HL-60 (cell line): ENCODE measurements around the gene RAI1.

Source experiments
- DNase-seq, 2 experiments: peaks; one replicate each; pipeline ENCODE4 v3.0.0-alpha.2; 2010 to 2020; ENCODE audit warnings: low read depth in 1 of 2, low spot score in 1 of 2
- H3K27ac ChIP-seq: fragments of 250-450 bp; sonication (Bioruptor Pico); replicated peaks from 2 replicates; pipeline ENCODE4 v1.5.1; 2020; ENCODE audit warnings: mild to moderate bottlenecking, moderate library complexity
- H3K27me3 ChIP-seq: fragments of 250-450 bp; sonication (Bioruptor Pico); 2 replicates; pipeline ENCODE4 v1.5.1; 2021; ENCODE audit warnings: mild to moderate bottlenecking, moderate library complexity; ENCODE audit not compliant: insufficient read depth, poor library complexity, severe bottlenecking
- H3K4me3 ChIP-seq: replicated peaks from 2 replicates; pipeline ENCODE4 v1.5.1; 2011; ENCODE audit warnings: mild to moderate bottlenecking, control low read depth, low read length; ENCODE audit not compliant: insufficient read depth
- GABPA ChIP-seq: IDR thresholded peaks from 2 replicates; pipeline ENCODE4 v1.6.1; 2012; ENCODE audit warnings: low read depth
- POLR2AphosphoS5 ChIP-seq: IDR thresholded peaks from 2 replicates; pipeline ENCODE4 v1.6.1; 2012; ENCODE audit warnings: low read depth
- SPI1 ChIP-seq: IDR thresholded peaks from 2 replicates; pipeline ENCODE4 v1.6.1; 2012; ENCODE audit warnings: low read depth, mild to moderate bottlenecking, borderline replicate concordance
- TF ChIP-seq, protein P1 (sequence below): IDR thresholded peaks from one replicate; pipeline ENCODE4 v1.5.1; 2011; ENCODE audit warnings: low read length, control low read depth, inconsistent platforms; ENCODE audit not compliant: insufficient read depth
- TF ChIP-seq, protein P2 (sequence below): IDR thresholded peaks from 2 replicates; pipeline ENCODE4 v1.6.1; 2012; ENCODE audit warnings: low read depth; ENCODE audit not compliant: insufficient replicate concordance

RAI1 gene

DNA sequence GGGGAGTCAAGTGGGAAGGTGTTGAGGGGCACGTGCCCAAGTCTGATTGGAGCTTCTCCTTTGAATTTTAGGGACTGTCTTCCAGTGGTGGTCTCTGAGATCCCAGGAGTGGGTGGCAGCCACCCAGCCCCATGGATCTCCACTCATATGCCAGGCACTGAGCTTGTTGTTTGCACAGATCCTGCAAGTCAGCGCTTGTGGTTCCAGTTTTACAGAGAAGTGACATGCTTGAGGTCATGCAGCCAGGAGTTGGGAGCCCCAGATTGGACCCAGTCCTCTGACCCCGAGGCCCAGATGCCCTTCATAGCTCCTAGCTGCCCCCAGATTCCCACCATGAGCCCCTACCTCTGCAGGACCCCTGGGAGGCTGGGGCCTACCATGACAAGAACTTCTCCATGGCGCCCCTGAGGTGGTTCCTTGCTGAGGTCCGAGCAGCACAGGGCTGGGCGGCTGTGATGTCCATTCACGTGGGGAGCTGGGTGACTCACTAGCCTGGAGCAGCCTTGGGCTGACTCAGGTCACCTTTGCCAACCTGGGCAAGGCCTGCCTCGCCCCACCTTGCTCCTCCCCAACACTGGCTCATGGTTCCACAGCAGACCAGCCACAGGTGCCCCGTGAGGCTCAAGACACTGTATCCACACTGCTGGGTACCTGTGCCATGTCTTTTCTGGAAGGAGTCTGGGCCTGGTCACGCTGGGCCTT, 47.4 kb downstream of the RAI1 start:
- DNase-seq: no peak
- no peak overlapping the region for H3K4me3 ChIP-seq
- H3K27ac ChIP-seq: no peak overlapping the region
- TF ChIP-seq POLR2AphosphoS5 (no peak), SPI1 (no peak), GABPA (no peak)
- TF ChIP-seq, protein P1, sequence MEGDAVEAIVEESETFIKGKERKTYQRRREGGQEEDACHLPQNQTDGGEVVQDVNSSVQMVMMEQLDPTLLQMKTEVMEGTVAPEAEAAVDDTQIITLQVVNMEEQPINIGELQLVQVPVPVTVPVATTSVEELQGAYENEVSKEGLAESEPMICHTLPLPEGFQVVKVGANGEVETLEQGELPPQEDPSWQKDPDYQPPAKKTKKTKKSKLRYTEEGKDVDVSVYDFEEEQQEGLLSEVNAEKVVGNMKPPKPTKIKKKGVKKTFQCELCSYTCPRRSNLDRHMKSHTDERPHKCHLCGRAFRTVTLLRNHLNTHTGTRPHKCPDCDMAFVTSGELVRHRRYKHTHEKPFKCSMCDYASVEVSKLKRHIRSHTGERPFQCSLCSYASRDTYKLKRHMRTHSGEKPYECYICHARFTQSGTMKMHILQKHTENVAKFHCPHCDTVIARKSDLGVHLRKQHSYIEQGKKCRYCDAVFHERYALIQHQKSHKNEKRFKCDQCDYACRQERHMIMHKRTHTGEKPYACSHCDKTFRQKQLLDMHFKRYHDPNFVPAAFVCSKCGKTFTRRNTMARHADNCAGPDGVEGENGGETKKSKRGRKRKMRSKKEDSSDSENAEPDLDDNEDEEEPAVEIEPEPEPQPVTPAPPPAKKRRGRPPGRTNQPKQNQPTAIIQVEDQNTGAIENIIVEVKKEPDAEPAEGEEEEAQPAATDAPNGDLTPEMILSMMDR: no peak
- TF ChIP-seq, protein P2, sequence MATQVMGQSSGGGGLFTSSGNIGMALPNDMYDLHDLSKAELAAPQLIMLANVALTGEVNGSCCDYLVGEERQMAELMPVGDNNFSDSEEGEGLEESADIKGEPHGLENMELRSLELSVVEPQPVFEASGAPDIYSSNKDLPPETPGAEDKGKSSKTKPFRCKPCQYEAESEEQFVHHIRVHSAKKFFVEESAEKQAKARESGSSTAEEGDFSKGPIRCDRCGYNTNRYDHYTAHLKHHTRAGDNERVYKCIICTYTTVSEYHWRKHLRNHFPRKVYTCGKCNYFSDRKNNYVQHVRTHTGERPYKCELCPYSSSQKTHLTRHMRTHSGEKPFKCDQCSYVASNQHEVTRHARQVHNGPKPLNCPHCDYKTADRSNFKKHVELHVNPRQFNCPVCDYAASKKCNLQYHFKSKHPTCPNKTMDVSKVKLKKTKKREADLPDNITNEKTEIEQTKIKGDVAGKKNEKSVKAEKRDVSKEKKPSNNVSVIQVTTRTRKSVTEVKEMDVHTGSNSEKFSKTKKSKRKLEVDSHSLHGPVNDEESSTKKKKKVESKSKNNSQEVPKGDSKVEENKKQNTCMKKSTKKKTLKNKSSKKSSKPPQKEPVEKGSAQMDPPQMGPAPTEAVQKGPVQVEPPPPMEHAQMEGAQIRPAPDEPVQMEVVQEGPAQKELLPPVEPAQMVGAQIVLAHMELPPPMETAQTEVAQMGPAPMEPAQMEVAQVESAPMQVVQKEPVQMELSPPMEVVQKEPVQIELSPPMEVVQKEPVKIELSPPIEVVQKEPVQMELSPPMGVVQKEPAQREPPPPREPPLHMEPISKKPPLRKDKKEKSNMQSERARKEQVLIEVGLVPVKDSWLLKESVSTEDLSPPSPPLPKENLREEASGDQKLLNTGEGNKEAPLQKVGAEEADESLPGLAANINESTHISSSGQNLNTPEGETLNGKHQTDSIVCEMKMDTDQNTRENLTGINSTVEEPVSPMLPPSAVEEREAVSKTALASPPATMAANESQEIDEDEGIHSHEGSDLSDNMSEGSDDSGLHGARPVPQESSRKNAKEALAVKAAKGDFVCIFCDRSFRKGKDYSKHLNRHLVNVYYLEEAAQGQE: no peak
- no peaks in the 10 kb centered on the region for H3K27me3 ChIP-seq

DNA sequence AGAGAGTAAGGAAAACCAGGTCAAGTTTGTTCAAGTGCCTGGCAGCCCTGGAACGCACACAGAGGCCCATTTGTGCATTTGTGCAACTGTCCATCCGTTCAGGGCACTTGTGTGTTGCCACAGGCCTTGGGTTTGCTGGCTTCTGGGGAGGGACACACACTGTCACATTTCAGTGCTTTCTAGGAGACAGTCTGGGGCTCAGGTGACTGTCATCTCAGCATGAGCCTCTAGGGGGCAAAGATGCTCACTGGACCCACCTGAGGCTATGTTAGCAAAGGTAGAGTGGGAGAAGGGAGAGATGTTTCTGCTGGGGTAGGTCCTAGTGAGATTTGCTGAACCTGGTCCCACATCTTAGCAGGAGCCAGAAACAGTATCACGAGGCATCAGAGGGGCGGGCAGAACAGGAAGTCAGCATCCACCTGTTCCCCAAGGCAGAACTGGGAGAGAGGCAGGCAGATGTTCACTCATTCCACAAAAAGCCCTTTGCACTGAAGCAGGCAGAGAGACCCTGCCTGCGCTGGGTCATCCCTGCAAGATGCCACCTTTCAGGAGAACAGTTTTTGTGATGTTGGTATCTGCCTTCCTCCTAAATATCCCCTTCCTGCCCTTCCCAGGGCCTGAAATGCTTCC, 48.5 kb downstream of the RAI1 start:
- peak in 1 of 2 experiments; percentile 5 for DNase-seq
- Histone ChIP-seq H3K4me3 (no peak overlapping the region), H3K27me3 (no peaks in the 10 kb centered on the region), H3K27ac (no peak overlapping the region)
- TF ChIP-seq POLR2AphosphoS5 (no peak), GABPA (no peak), SPI1 (no peak)
- TF ChIP-seq, protein P1: no peak
- TF ChIP-seq, protein P2: no peak

DNA sequence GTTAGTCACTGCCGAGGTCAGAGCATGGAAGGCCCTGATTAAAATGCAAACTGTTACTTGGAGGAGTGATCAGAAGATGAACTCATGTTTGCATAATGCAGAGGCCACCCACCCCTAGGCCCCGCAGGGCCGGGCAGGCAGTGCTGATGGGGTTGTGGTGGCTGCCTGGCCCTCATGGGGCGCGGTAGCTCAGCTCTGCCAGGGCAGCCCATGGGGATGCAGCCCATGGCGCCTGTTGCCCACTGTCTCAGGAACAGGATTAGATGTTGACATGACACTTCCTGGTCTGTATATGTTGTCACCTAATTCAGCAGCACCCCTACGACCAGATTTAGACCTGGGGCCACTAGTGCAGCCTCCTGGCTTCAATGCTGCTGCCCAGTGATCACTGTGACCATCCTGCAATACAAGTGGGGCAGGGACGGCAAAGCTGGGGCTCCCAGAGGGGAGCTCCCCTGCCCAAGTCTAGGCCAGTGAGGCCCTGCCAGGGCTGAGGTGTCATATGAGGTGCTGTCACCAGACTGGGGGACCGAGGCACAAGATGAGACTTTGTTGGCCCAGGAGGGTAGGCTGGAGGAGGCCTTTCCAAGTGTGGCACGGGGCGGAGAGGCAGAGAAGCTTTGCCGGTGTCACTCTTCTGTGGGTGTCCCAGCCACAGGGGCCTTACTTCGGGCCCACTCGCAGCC, 49.1 kb downstream of the RAI1 start:
- Histone ChIP-seq H3K27me3 (no peaks in the 10 kb centered on the region), H3K27ac (no peak overlapping the region), H3K4me3 (no peak overlapping the region)
- TF ChIP-seq, protein P2: no peak
- TF ChIP-seq POLR2AphosphoS5 (no peak), SPI1 (no peak), GABPA (no peak)
- TF ChIP-seq, protein P1: no peak
- no peak for DNase-seq
